ENCODE measurements around the gene PLD1. TPM values are rescaled to one million over a fixed set of nuclear protein-coding genes. Genes with fewer than 3 reads are reported as not detected.

The PLD1 gene
- total RNA-seq, 4 donors from 2014 or later, result 52.1 to 88.3 (median 77.4) TPM

GRCh38 chr3:171553086-171553485 is 257.2 kb downstream of the PLD1 start:
- no peak for DNase-seq
- Histone ChIP-seq H3K4me1 (no peaks in the 10 kb centered on the region), H3K27ac (no peak overlapping the region), H3K36me3 (no peaks in the 10 kb centered on the region), H3K4me3 (no peak overlapping the region), H3K27me3 (no peaks in the 10 kb centered on the region), H3K9me3 (no peaks in the 10 kb centered on the region)
- TF ChIP-seq POLR2AphosphoS5 (IDR thresholded peaks at IDR 0.05) (no peak), EP300 (IDR thresholded peaks at IDR 0.05; ENCODE audit: low read depth) (no peak), POLR2A (IDR thresholded peaks at IDR 0.05) (no peak), CTCF (IDR thresholded peaks at IDR 0.05) (no peak)
- intact Hi-C loops (cut with DNase I; ENCODE audit: low total_unique reads), result no loop called here
- 74 to 83% methylated on average over 2 of the region's 2 CpGs for WGBS, 2 donors (ENCODE audit: low coverage in 1 of 2)
- in situ Hi-C loops (cut with MboI; ENCODE audit: low pct_ligation_motif_present in 1 of 4, low pct_unique_long_range_greater_than_20kb in 1 of 4, low sequenced_read_pairs in 3 of 4), result loop anchor here in 3 of 4 donors (25.0 kb wide), 2 partner anchors 391 to 591 kb away; no protein-coding TSS in a partner anchor

GRCh38 chr3:171552531-171552930 is 257.8 kb downstream of the PLD1 start:
- DNase-seq, result no peak
- Histone ChIP-seq H3K4me3 (no peak overlapping the region), H3K36me3 (no peaks in the 10 kb centered on the region), H3K27ac (no peak overlapping the region), H3K4me1 (no peaks in the 10 kb centered on the region), H3K27me3 (no peaks in the 10 kb centered on the region), H3K9me3 (no peaks in the 10 kb centered on the region)
- TF ChIP-seq CTCF (IDR thresholded peaks at IDR 0.05) (no peak), EP300 (IDR thresholded peaks at IDR 0.05; ENCODE audit: low read depth) (no peak), POLR2A (IDR thresholded peaks at IDR 0.05) (no peak), POLR2AphosphoS5 (IDR thresholded peaks at IDR 0.05) (no peak)
- WGBS, 2 donors (ENCODE audit: low coverage in 1 of 2), result 70 to 93% methylated on average over 1 of the region's 1 CpG
- in situ Hi-C loops (cut with MboI; ENCODE audit: low pct_ligation_motif_present in 1 of 4, low pct_unique_long_range_greater_than_20kb in 1 of 4, low sequenced_read_pairs in 3 of 4) (loop anchor here in 3 of 4 donors (25.0 kb wide), 2 partner anchors 390 to 590 kb away; no protein-coding TSS in a partner anchor), intact Hi-C loops (cut with DNase I; ENCODE audit: low total_unique reads) (no loop called here)

- no peaks in the 10 kb centered on the region for H3K27me3 ChIP-seq
- intact Hi-C loops (cut with DNase I; ENCODE audit: low total_unique reads) (no loop called here), in situ Hi-C loops (cut with MboI; ENCODE audit: low pct_ligation_motif_present in 1 of 4, low pct_unique_long_range_greater_than_20kb in 1 of 4, low sequenced_read_pairs in 3 of 4) (loop anchor here in 3 of 4 donors (25.0 kb wide), 2 partner anchors 389 to 589 kb away; no protein-coding TSS in a partner anchor)
- no peak overlapping the region for H3K27ac ChIP-seq
- H3K4me1 ChIP-seq, result no peaks in the 10 kb centered on the region
- no peaks in the 10 kb centered on the region for H3K9me3 ChIP-seq
- H3K36me3 ChIP-seq, result no peaks in the 10 kb centered on the region
- 91% methylated on average over 1 of the region's 1 CpG; no CpG with 5 or more reads in 1 of the 2 donors for WGBS, 2 donors (ENCODE audit: low coverage in 1 of 2)
- DNase-seq, result no peak
- H3K4me3 ChIP-seq, result no peak overlapping the region
- TF ChIP-seq EP300 (IDR thresholded peaks at IDR 0.05; ENCODE audit: low read depth) (no peak), CTCF (IDR thresholded peaks at IDR 0.05) (no peak), POLR2AphosphoS5 (IDR thresholded peaks at IDR 0.05) (no peak), POLR2A (IDR thresholded peaks at IDR 0.05) (no peak)
These were observed 259.0 kb downstream of the PLD1 start for GRCh38 chr3:171551296-171551695.

Other genes starting within 250 kb of the PLD1 start
- gene TMEM212, start 32.9 kb upstream of the PLD1 start, total RNA-seq, result not detected
- 10 to 100 TPM; 28.5 to 85.7 (median 44.5) TPM for gene FNDC3B, start 229.1 kb upstream of the PLD1 start, total RNA-seq

Data from transverse colon (tissue), 4 donors.